ENCODE results near the gene ZNF853. TPM values are rescaled to one million over a fixed set of nuclear protein-coding genes. Genes with fewer than 3 reads are reported as not detected.
A peak's percentile ranks its signal among the peaks of the same experiment; 100 is the strongest.
"Not testable (repeated sequence)": the region's sequence is repeated elsewhere in the genome, so short reads cannot be mapped to it uniquely, and the experiment has no call there.

Gene ZNF853
- total RNA-seq, 4 donors from 2014 or later = 1.6 to 4.6 (median 3.7) TPM

DNA sequence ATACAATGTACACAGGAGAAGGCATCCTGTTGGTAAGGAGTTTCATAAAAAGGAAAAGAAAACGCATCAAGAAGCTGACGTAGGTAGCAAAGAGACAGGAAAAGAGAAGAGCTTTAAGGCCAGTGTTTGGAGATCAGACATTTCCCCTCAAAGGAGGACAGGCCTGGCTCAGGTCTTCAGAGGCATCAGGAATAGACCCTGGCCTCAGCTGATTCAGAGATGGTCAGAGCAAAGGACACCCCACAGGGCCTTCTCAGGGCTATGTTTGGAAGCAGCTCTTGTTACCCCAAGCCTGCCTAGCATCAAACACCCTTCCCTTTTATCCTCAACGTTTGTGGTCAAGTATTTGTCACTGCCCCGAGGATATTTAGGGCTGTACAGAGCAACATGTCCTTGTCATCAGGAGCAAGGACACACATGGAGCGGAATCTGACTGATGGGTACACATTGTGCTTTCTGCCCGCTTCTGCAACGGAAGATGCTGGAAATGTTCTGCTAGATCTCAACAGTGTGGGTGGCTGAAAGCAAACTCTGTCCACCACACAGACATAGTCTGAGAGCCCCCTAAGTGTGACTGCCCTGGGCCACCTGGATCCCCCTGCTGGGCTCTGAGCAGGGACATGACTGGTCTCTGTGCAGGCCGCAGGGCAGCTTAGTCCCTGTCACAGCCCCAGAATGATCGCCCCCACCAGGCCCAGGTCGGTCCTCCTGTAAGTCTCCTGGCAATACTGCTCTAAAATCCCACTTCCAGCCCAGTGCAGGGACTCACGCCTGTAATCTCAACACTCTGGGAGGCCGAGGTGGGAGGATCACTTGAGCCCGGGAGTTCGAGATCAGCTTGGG is 39.2 kb upstream of the ZNF853 start:
- Histone ChIP-seq H3K4me3 (peak overlapping the region; percentile 73), H3K9me3 (no peaks in the 10 kb centered on the region), H3K27ac (no peak overlapping the region), H3K4me1 (peaks cover 8% of the 10 kb centered on the region), H3K36me3 (peaks cover 3% of the 10 kb centered on the region), H3K27me3 (no peaks in the 10 kb centered on the region)
- DNase-seq (ENCODE audit: low spot score in 2 of 2) = no peak
- no peak for TF ChIP-seq POLR2AphosphoS5 (IDR thresholded peaks at IDR 0.05)
- no peak for TF ChIP-seq EP300 (IDR thresholded peaks at IDR 0.05)
- TF ChIP-seq, protein P1, sequence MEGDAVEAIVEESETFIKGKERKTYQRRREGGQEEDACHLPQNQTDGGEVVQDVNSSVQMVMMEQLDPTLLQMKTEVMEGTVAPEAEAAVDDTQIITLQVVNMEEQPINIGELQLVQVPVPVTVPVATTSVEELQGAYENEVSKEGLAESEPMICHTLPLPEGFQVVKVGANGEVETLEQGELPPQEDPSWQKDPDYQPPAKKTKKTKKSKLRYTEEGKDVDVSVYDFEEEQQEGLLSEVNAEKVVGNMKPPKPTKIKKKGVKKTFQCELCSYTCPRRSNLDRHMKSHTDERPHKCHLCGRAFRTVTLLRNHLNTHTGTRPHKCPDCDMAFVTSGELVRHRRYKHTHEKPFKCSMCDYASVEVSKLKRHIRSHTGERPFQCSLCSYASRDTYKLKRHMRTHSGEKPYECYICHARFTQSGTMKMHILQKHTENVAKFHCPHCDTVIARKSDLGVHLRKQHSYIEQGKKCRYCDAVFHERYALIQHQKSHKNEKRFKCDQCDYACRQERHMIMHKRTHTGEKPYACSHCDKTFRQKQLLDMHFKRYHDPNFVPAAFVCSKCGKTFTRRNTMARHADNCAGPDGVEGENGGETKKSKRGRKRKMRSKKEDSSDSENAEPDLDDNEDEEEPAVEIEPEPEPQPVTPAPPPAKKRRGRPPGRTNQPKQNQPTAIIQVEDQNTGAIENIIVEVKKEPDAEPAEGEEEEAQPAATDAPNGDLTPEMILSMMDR (IDR thresholded peaks at IDR 0.05) = no peak
- no peak for TF ChIP-seq POLR2A (IDR thresholded peaks at IDR 0.05)
- WGBS = 84% methylated on average over 14 of the region's 14 CpGs

DNA sequence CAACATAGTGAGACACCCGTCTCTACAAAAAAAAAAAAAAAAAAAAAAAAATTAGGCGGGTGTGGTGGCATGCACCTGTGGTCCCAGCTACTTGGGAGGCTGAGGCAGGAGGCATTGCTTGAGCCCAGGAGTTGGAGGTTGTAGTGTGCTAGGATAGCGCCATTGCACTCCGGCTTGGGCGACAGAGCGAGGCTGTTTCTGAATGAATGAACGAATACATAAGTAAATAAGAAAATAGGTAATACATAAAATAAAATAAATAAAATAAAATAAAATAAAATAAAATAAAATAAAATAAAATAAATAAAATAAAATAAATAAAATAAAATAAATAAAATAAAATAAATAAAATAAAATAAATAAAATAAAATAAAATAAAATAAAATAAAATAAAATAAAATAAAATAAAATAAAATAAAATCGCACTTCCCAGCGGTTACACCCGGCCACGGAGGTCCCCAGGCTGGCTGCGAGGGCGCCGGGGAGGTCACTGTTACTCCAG is 38.5 kb upstream of the ZNF853 start:
- H3K36me3 ChIP-seq; H3K9me3 ChIP-seq; H3K4me1 ChIP-seq; H3K27me3 ChIP-seq; DNase-seq (ENCODE audit: low spot score in 2 of 2): not testable (repeated sequence)
- Histone ChIP-seq H3K4me3 (peak overlapping the region; percentile 73), H3K27ac (peak overlapping the region; percentile 92)
- WGBS = 16% methylated on average over 14 of the region's 14 CpGs

DNA sequence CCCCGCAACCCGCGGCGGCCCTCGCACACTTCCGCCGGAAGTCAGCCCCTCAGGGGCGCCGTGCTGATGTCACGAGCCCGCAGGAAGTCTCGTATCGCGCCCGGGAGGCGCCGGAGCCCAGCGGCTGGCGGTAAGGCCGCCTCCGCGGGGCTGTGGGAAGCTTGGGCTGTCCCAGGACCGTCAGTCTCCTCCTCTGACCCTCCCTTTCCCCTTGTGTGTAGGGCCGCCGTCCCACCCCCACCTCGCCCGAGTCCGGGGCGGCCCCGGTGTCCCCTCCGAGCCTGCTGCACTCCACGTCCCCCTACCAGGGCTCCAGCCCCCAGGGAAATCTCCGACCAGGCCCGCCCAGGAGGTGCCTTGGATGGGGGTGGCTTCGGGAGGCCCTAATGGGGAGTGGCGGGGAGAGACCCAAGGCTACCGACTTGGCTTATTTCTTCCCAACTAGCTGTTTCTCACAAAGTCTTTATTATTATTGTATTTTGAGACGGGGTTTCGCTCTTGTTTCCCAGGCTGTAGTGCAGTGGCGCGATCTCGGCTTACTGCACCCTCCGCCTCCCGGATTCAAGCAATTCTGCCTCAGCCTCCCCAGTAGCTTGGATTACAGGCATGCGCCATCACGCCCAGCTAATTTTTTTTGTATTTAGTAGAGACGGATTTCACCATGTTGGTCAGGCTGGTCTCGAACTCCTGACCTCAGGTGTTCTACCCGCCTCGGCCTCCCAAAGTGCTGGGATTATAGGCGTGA is 37.9 kb upstream of the ZNF853 start, which contains the start of gene ZDHHC4:
ZDHHC4 (plus strand) TSS at position 86 of the 745 bp plus-strand sequence. CDS start 3,108 bp downstream, outside the sequence.
- Histone ChIP-seq H3K4me1 (peaks cover 8% of the 10 kb centered on the region), H3K27ac (peak within 1 kb of the TSS; percentile 92), H3K36me3 (peaks cover 15% of the 10 kb centered on the region), H3K9me3 (no peaks in the 10 kb centered on the region), H3K27me3 (no peaks in the 10 kb centered on the region), H3K4me3 (peak within 1 kb of the TSS; percentile 73)
- 27% methylated on average over 31 of the region's 51 CpGs for WGBS
- DNase-seq (ENCODE audit: low spot score in 2 of 2) = peak; percentile 88
- TF ChIP-seq POLR2A (IDR thresholded peaks at IDR 0.05) (peak; percentile 51 to 85), EP300 (IDR thresholded peaks at IDR 0.05) (no peak), POLR2AphosphoS5 (IDR thresholded peaks at IDR 0.05) (peak; percentile 12 to 81 (median 48))

DNA sequence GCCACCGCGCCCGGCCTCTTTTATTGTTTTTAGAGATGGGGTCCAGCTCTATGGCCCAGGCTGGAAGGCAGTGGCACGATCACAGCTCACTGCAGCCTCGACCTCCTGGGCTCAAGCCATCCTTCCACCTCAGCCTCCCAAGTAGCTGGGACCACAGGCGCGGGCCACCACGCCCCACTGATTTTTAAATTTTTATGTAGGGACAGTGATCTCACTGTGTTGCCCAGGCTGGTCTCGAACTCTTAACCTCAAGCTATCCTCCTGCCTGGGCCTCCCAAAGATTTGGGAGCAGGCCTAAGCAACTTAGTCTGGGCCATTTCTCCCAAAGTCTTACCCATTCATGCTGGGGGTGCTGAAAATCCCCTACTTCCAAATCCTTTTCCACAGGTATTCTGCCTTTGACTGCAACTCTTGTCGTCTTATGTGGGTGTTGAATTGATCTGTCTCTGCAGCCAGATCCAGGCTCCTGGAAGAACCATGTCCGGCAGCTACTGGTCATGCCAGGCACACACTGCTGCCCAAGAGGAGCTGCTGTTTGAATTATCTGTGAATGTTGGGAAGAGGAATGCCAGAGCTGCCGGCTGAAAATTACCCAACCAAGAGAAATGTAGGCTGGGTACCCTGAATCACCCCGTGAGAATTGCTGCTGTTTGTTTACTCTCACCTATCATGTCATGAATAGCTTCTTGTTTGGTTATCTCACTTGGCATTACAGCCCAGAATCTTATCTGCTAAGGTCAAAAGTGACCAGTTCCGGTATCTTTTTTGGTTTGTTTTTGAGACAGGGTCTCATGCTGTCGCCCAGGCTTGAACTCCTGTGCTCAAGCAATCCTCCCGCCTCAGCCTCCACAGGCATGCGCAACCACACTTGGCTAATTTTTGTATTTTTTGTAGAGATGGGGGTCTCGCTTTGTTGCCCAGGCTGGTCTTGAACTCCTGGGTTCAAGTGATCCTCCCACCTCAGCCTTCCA is 37.0 kb upstream of the ZNF853 start:
- Histone ChIP-seq H3K27ac (no peak overlapping the region), H3K27me3 (no peaks in the 10 kb centered on the region), H3K36me3 (peaks cover 24% of the 10 kb centered on the region), H3K4me1 (peaks cover 8% of the 10 kb centered on the region), H3K9me3 (no peaks in the 10 kb centered on the region), H3K4me3 (peak overlapping the region; percentile 73)
- WGBS = 87% methylated on average over 18 of the region's 18 CpGs
- TF ChIP-seq POLR2A (IDR thresholded peaks at IDR 0.05) (no peak), POLR2AphosphoS5 (IDR thresholded peaks at IDR 0.05) (no peak), EP300 (IDR thresholded peaks at IDR 0.05) (no peak)
- TF ChIP-seq, protein P1 (IDR thresholded peaks at IDR 0.05) = no peak
- no peak for DNase-seq (ENCODE audit: low spot score in 2 of 2)

DNA sequence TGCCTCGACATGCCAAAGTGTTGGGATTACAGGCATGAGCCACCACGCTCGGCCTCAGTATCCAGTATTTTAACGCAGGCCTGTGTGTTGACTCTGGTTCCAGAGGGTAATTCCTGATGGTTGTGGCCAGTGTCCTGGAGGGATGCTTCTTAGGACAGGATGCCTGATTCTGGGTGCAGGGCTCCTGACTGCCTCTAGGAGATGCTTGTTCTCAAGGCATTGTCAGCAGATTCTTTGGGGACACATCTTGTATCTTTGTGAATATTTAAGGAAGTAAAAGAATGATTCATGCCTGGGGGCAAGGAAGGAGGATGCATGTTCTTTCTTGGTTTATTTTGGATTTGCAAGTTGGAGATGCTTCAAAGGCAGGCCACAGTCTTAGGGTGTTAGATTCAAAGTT is 36.0 kb upstream of the ZNF853 start:
- TF ChIP-seq POLR2AphosphoS5 (IDR thresholded peaks at IDR 0.05) (no peak), EP300 (IDR thresholded peaks at IDR 0.05) (no peak), POLR2A (IDR thresholded peaks at IDR 0.05) (no peak)
- TF ChIP-seq, protein P1 (IDR thresholded peaks at IDR 0.05) = no peak
- H3K4me3 ChIP-seq = no peak overlapping the region
- H3K4me1 ChIP-seq = peaks cover 8% of the 10 kb centered on the region
- no peak overlapping the region for H3K27ac ChIP-seq
- peaks cover 32% of the 10 kb centered on the region for H3K36me3 ChIP-seq
- no peak for DNase-seq (ENCODE audit: low spot score in 2 of 2)
- H3K27me3 ChIP-seq = no peaks in the 10 kb centered on the region
- 83% methylated on average over 4 of the region's 4 CpGs for WGBS
- no peaks in the 10 kb centered on the region for H3K9me3 ChIP-seq

DNA sequence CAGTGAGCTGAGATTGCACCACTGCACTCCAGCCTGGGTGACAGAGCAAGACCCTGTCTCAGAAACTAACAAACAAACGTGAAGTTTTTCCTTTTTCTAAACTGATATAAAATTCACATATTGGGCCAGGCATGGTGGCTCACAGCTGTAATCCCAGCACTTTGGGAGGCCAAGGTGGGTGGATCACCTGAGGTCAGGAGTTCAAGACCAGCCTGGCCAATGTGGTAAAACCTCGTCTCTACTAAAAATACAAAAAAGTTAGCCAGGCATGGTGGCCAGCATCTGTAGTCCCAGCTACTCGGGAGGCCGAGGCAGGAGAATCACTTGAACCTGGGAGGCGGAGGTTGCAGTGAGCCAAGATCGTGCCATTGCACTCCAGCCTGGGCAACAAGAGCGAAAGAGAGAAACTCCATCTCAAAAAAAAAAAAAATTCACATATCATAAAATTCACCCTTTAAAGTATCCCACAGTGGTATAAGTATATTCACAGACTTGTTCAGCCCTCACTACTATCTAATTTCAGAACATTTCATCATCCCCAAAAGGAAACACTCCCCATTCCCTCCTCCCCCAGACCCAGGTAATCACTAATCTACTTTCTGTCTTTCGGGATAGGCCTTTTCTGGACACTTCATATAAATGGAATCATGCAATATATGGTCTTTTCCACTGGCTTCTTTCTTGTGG is 29.5 kb upstream of the ZNF853 start:
- not testable (repeated sequence) for H3K27me3 ChIP-seq; H3K9me3 ChIP-seq; H3K27ac ChIP-seq; DNase-seq (ENCODE audit: low spot score in 2 of 2); H3K4me3 ChIP-seq
- 92% methylated on average over 8 of the region's 8 CpGs for WGBS
- peaks cover 10% of the 10 kb centered on the region for H3K4me1 ChIP-seq
- H3K36me3 ChIP-seq = peaks cover 39% of the 10 kb centered on the region

Measured in suprapubic skin (tissue), 4 donors.